H1 (cell line): ENCODE measurements around the gene ASF1B. TPM values are rescaled to one million over a fixed set of nuclear protein-coding genes. Genes with fewer than 3 reads are reported as not detected.

ENCODE experiments used
- CTCF ChIA-PET: fragments of 300-600 bp; sonication (Branson Sonifier 250); formaldehyde crosslinking; loops from one replicate; lab custom pipeline; 2021; ENCODE audit not compliant: partially characterized antibody; lab: Charles Lee
- POLR2A ChIA-PET: fragments of 300-600 bp; sonication (Branson Sonifier 250); formaldehyde crosslinking; loops from one replicate; lab custom pipeline; 2021; ENCODE audit warnings: inconsistent platforms; ENCODE audit not compliant: partially characterized antibody; lab: Charles Lee
- DNase-seq, 2 experiments: peaks; one replicate each; pipeline versions ENCODE4 v3.0.0 to v3.0.0-alpha.2; 2010 to 2022; ENCODE audit warnings: low spot score in 2 of 2, low read depth in 1 of 2, mixed read lengths in 1 of 2
- FAIRE-seq: peaks from 2 replicates; lab custom pipeline; 2011; peaks lifted over from hg19 to GRCh38; lab: Jason Lieb, UNC
- H2AFZ ChIP-seq: 2 replicates; pipeline ENCODE4 v1.8.1; 2012; ENCODE audit warnings: low read length, inconsistent platforms
- H2AK5ac ChIP-seq: 2 replicates; pipeline ENCODE4 v1.6.1; 2013; ENCODE audit warnings: low read depth, low read length
- H2BK120ac ChIP-seq: replicated peaks from 2 replicates; pipeline ENCODE3; 2013; ENCODE audit warnings: low read depth, low read length, inconsistent platforms
- H2BK12ac ChIP-seq: 2 replicates; pipeline ENCODE4 v1.6.1; 2013; ENCODE audit warnings: low read depth, low read length
- H2BK15ac ChIP-seq: 2 replicates; pipeline ENCODE4 v1.6.1; 2013; ENCODE audit warnings: low read length
- H2BK20ac ChIP-seq: 2 replicates; pipeline ENCODE4 v1.6.1; 2013; ENCODE audit warnings: low read length
- H2BK5ac ChIP-seq: 2 replicates; pipeline ENCODE4 v1.6.1; 2013; ENCODE audit warnings: low read depth, low read length
- H3K14ac ChIP-seq: 2 replicates; pipeline ENCODE4 v1.6.1; 2013; ENCODE audit warnings: inconsistent platforms; ENCODE audit not compliant: insufficient read length
- H3K18ac ChIP-seq: 2 replicates; pipeline ENCODE4 v1.6.1; 2013; ENCODE audit warnings: low read length; ENCODE audit errors: extremely low read depth
- H3K23ac ChIP-seq: 2 replicates; pipeline ENCODE4 v1.6.1; 2013; ENCODE audit warnings: inconsistent platforms; ENCODE audit not compliant: insufficient read length
- H3K23me2 ChIP-seq: 2 replicates; pipeline ENCODE4 v1.6.1; 2013; ENCODE audit warnings: low read depth, low read length
- H3K27ac ChIP-seq: 2 replicates; pipeline ENCODE4 v1.6.1; 2011; ENCODE audit warnings: low read depth, low read length, inconsistent platforms
- H3K27me3 ChIP-seq, 4 experiments: replicated peaks in 1 of 4; 1 replicate in 1 of 4; 2 replicates in 3 of 4; pipeline versions ENCODE4 v1.6.1 to v1.8.1; 2011 to 2013; ENCODE audit warnings: low read length in 3 of 4, mild to moderate bottlenecking in 3 of 4, inconsistent platforms in 2 of 4, mixed read lengths in 2 of 4, moderate library complexity in 1 of 4; ENCODE audit not compliant: control insufficient read depth in 3 of 4, insufficient read depth in 3 of 4; ENCODE audit errors: extremely low read depth in 1 of 4
- H3K36me3 ChIP-seq, 4 experiments: 2 replicates each; pipeline versions ENCODE4 v1.6.1 to v1.8.1; 2011 to 2013; ENCODE audit warnings: mild to moderate bottlenecking in 4 of 4, low read length in 3 of 4, moderate library complexity in 2 of 4, control low read depth in 1 of 4, inconsistent platforms in 1 of 4; ENCODE audit not compliant: insufficient read depth in 4 of 4, control insufficient read depth in 2 of 4
- H3K4ac ChIP-seq: replicated peaks from 2 replicates; pipeline ENCODE3; 2013; ENCODE audit warnings: low read length, low read depth, mixed read lengths, inconsistent platforms; ENCODE audit not compliant: insufficient read length
- H3K4me1 ChIP-seq, 4 experiments: replicated peaks in 1 of 4; 1 replicate in 1 of 4; 2 replicates in 3 of 4; pipeline versions ENCODE4 v1.6.1 to v1.8.1; 2011 to 2013; ENCODE audit warnings: low read length in 3 of 4, inconsistent platforms in 2 of 4, mixed read lengths in 1 of 4; ENCODE audit not compliant: insufficient read depth in 4 of 4, control insufficient read depth in 3 of 4
- H3K4me2 ChIP-seq, 2 experiments: 2 replicates each; pipeline versions ENCODE4 v1.6.1 to v1.8.1; 2011 to 2013; ENCODE audit warnings: low read depth in 2 of 2, low read length in 2 of 2, control low read depth in 1 of 2, inconsistent platforms in 1 of 2, mild to moderate bottlenecking in 1 of 2; ENCODE audit not compliant: insufficient read depth in 1 of 2
- H3K4me3 ChIP-seq, 4 experiments: fragments of 200-600, 300-600 bp in 1 of 4; sonication (generic), shearing (Covaris generic), sonication (Bioruptor Twin) in 1 of 4; 2 replicates each; pipeline versions ENCODE4 v1.5.1 to v1.8.1; 2011 to 2016; ENCODE audit warnings: low read length in 4 of 4, low read depth in 3 of 4, control low read depth in 2 of 4, inconsistent platforms in 2 of 4, mild to moderate bottlenecking in 2 of 4, mixed read lengths in 1 of 4, moderate library complexity in 1 of 4; ENCODE audit not compliant: insufficient read depth in 2 of 4; ENCODE audit errors: extremely low read depth in 1 of 4
- H3K56ac ChIP-seq: replicated peaks from 2 replicates; pipeline ENCODE3; 2013; ENCODE audit warnings: low read depth, mild to moderate bottlenecking, mixed read lengths, low read length, inconsistent platforms; ENCODE audit not compliant: insufficient read length
- H3K79me1 ChIP-seq: 2 replicates; pipeline ENCODE4 v1.6.1; 2013; ENCODE audit warnings: low read depth, low read length, control low read depth
- H3K79me2 ChIP-seq, 2 experiments: 2 replicates each; pipeline versions ENCODE4 v1.6.1 to v1.8.1; 2012 to 2013; ENCODE audit warnings: low read length in 2 of 2, mild to moderate bottlenecking in 2 of 2, inconsistent platforms in 1 of 2; ENCODE audit not compliant: insufficient read depth in 2 of 2, control insufficient read depth in 1 of 2
- H3K9ac ChIP-seq, 4 experiments: replicated peaks in 1 of 4; 1 replicate in 1 of 4; 2 replicates in 3 of 4; pipeline versions ENCODE4 v1.6.1 to v1.8.1; 2011 to 2013; ENCODE audit warnings: low read depth in 3 of 4, low read length in 3 of 4, control low read depth in 2 of 4, mild to moderate bottlenecking in 2 of 4, moderate library complexity in 2 of 4, inconsistent platforms in 1 of 4; ENCODE audit errors: extremely low read depth in 1 of 4
- H3K9me3 ChIP-seq, 2 experiments: 2 replicates each; pipeline versions ENCODE4 v1.6.1 to v1.8.1; 2012 to 2013; ENCODE audit warnings: mild to moderate bottlenecking in 2 of 2, moderate library complexity in 2 of 2, control low read depth in 1 of 2, inconsistent platforms in 1 of 2, low read depth in 1 of 2, low read length in 1 of 2, mixed read lengths in 1 of 2; ENCODE audit not compliant: insufficient read depth in 2 of 2
- H4K20me1 ChIP-seq, 2 experiments: replicated peaks in 1 of 2; 2 replicates each; pipeline versions ENCODE3 to v1.8.1; 2011 to 2013; ENCODE audit warnings: inconsistent platforms in 2 of 2, low read length in 2 of 2, mild to moderate bottlenecking in 1 of 2; ENCODE audit not compliant: insufficient read depth in 2 of 2, control insufficient read depth in 1 of 2
- H4K5ac ChIP-seq: 2 replicates; pipeline ENCODE4 v1.6.1; 2013; ENCODE audit warnings: low read length, low read depth, mixed read lengths, inconsistent platforms; ENCODE audit not compliant: insufficient read length
- H4K8ac ChIP-seq: 2 replicates; pipeline ENCODE4 v1.8.0; 2013; ENCODE audit warnings: mild to moderate bottlenecking, moderate library complexity, low read length, inconsistent platforms; ENCODE audit not compliant: insufficient read depth; ENCODE audit errors: extremely low read depth
- H4K91ac ChIP-seq: replicated peaks from 2 replicates; pipeline ENCODE3; 2013; ENCODE audit warnings: low read length, mixed read lengths, inconsistent platforms; ENCODE audit not compliant: insufficient read length
- BCL11A ChIP-seq, 2 experiments: IDR thresholded peaks; one replicate each; pipeline ENCODE4 v1.6.1; 2011; ENCODE audit warnings: low read depth in 2 of 2, low read length in 2 of 2, mild to moderate bottlenecking in 2 of 2
- EGR1 ChIP-seq: IDR thresholded peaks from 2 replicates; pipeline ENCODE4 v1.6.1; 2011; ENCODE audit warnings: low read depth, low read length, borderline replicate concordance
- KDM5A ChIP-seq: fragments of 200-600 bp; IDR thresholded peaks from 2 replicates; pipeline ENCODE4 v1.7.1; 2012; ENCODE audit warnings: mild to moderate bottlenecking, low read length, inconsistent platforms, mixed read lengths
- POLR2A ChIP-seq, 2 experiments: IDR thresholded peaks; 1 replicate in 1 of 2; 2 replicates in 1 of 2; pipeline ENCODE4 v1.6.1; 2011; ENCODE audit warnings: low read depth in 2 of 2, low read length in 2 of 2, mild to moderate bottlenecking in 2 of 2; ENCODE audit errors: control extremely low read depth in 1 of 2
- TBP ChIP-seq: IDR thresholded peaks from 2 replicates; pipeline ENCODE4 v1.6.1; 2011; ENCODE audit warnings: low read depth, low read length, improper control_type of control experiment
- WGBS, 2 experiments: shearing (Covaris generic) in 1 of 2; methylation state at CpG; one replicate each; pipeline versions ENCODE4 v1.1.6 to v1.1.7; 2013 to 2015; ENCODE audit warnings: low lambda C conversion rate in 2 of 2, mixed read lengths in 2 of 2, inconsistent platforms in 1 of 2, low coverage in 1 of 2, missing lambda C conversion rate in 1 of 2; ENCODE audit not compliant: insufficient replicate concordance in 2 of 2, insufficient coverage in 1 of 2, insufficient read length in 1 of 2; ENCODE audit errors: extremely low coverage in 1 of 2, missing lambda C conversion rate in 1 of 2; 5-methylcytosine and 5-hydroxymethylcytosine counted together
- polyA plus RNA-seq, 7 experiments: library from polyadenylated mRNA; depleted of rRNA in 3 of 7; stranded (reverse) in 5 of 7; unstranded in 2 of 7; fragments of >200 nt in 5 of 7; fragments of 200-250 nt in 2 of 7; gene quantifications; 1 replicate in 5 of 7; 2 replicates in 1 of 7; 4 replicates in 1 of 7; pipeline versions ENCODE4 v1.2.1 to v1.2.3, GENCODE V29; 2011 to 2013; ENCODE audit warnings: missing spikeins in 2 of 7, mixed read lengths in 2 of 7
- total RNA-seq: library from RNA; stranded (reverse); fragmentation: NEBNext Ultra II Directional; extraction: Animal tissue kit (Norgen Biotek cat#: 25700); gene quantifications from 2 replicates; pipeline ENCODE4 v1.2.1, GENCODE V29; 2021

ASF1B gene
- total and polyA plus RNA-seq, 2 of the 8 experiments (the other 6 are each of a cell fraction or from before 2014, with no cell fraction given): 32.6 to 59.2 TPM

DNA sequence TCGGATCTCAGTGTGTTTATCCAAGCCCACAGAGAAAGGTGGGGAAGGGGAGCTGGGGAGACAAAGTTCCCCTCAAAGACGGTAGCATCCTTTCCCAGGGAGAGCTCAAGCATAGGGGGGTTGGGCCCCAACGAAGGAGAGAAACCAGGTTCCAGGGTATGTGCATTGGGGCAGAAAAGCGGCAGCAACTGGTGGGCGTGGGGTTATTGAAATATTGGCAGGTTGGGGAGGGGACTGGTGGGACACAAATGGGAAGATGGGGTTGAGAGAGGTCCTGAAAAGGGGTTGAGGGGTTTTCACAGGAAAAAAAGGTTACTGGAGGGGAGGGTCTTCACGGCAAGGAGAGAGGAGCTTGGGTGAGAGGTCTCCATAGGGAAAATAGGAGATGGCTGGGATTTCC is 1.0 kb downstream of the ASF1B start:
- TF ChIP-seq TBP: no peak
- TF ChIP-seq EGR1: no peak
- TF ChIP-seq BCL11A (IDR thresholded peaks at IDR 0.05; ENCODE audit: low read depth in 2 of 2, low read length in 2 of 2): no peak
- no peak for TF ChIP-seq POLR2A (IDR thresholded peaks at IDR 0.05; ENCODE audit: control extremely low read depth in 1 of 2, low read depth in 2 of 2, low read length in 2 of 2)
- no peak for TF ChIP-seq KDM5A
- H2BK12ac ChIP-seq: no peak overlapping the region
- H3K23ac ChIP-seq: no peak overlapping the region
- no peak overlapping the region for H4K5ac ChIP-seq
- no peak overlapping the region for H2BK120ac ChIP-seq
- no peak overlapping the region for H4K8ac ChIP-seq
- no peak overlapping the region for H4K91ac ChIP-seq
- H2BK20ac ChIP-seq: no peak overlapping the region
- H2AFZ ChIP-seq: no peak overlapping the region
- H3K4me2 ChIP-seq: peak overlapping the region; percentile 54 to 82
- peak overlapping the region; percentile 75 to 86 (median 80); a peak in 7 of 8 replicates for H3K4me3 ChIP-seq
- H3K27me3 ChIP-seq: no peaks in the 10 kb centered on the region
- no peak overlapping the region for H2AK5ac ChIP-seq
- H3K9ac ChIP-seq: no peak overlapping the region; a peak in 2 of 7 replicates
- POLR2A ChIA-PET: interaction anchor here (0.9 to 5.8 kb wide), 11 partner anchors 8 to 405 kb away, joined by 3 to 109 read pairs (median 4); partner anchors contain the start of gene PRKACA
- H3K23me2 ChIP-seq: peaks cover 4% of the 10 kb centered on the region; the same call in 1 of the 2 replicates
- no peak overlapping the region for H3K56ac ChIP-seq
- no peak for FAIRE-seq
- peaks cover 0 to 8% of the 10 kb centered on the region in 2 experiments; a peak in 2 of 4 replicates for H3K79me2 ChIP-seq
- H3K4me1 ChIP-seq: peaks cover 2 to 11% (median 5%) of the 10 kb centered on the region in 4 experiments
- H3K36me3 ChIP-seq: no peaks in the 10 kb centered on the region; a peak in 1 of 8 replicates
- H3K27ac ChIP-seq: no peak overlapping the region
- H2BK15ac ChIP-seq: no peak overlapping the region
- peaks cover 2% of the 10 kb centered on the region; the same call in 1 of the 2 replicates for H3K79me1 ChIP-seq
- H2BK5ac ChIP-seq: no peak overlapping the region
- H3K14ac ChIP-seq: no peak overlapping the region
- H3K18ac ChIP-seq: no peak overlapping the region
- H4K20me1 ChIP-seq: peaks cover 0 to 11% of the 10 kb centered on the region in 2 experiments
- H3K9me3 ChIP-seq: no peaks in the 10 kb centered on the region
- WGBS, 2 experiments: 76% methylated on average over 5 of the region's 6 CpGs; no CpG with 5 or more reads in 1 of the 2 experiments
- DNase-seq: no peak
- CTCF ChIA-PET: interaction anchor here (0.5 to 7.9 kb wide), 9 partner anchors 12 to 812 kb away, joined by 3 to 40 read pairs (median 4); a partner anchor contains a TSS
- H3K4ac ChIP-seq: no peak overlapping the region
